SK-N-SH (cell line): ENCODE results near the gene ATG4B. TPM values are rescaled to one million over a fixed set of nuclear protein-coding genes. Genes with fewer than 3 reads are reported as not detected.

Experiments
- CTCF ChIA-PET: fragments of 300-600, 350-600 bp; formaldehyde crosslinking; extraction: SDS; loops from one replicate; lab custom pipeline; 2021; lab: Yijun Ruan, JAX
- POLR2A ChIA-PET: fragments of 350-600 bp; sonication (Branson Sonifier 250); formaldehyde crosslinking; extraction: SDS; loops from one replicate; lab custom pipeline; 2020; ENCODE audit warnings: antibody characterized with exemption, inconsistent platforms; lab: Yijun Ruan, JAX
- DNase-seq: peaks from one replicate; pipeline ENCODE4 v3.0.0; 2012
- H2AFZ ChIP-seq: fragments of 200-600 bp; sonication (generic); 2 replicates; pipeline ENCODE4 v1.8.1; 2016; ENCODE audit warnings: antibody characterized with exemption, mild to moderate bottlenecking, low read depth
- H3F3A ChIP-seq: fragments of 200-600 bp; sonication (generic); replicated peaks from 2 replicates; pipeline ENCODE3; 2016; ENCODE audit warnings: antibody characterized with exemption, mild to moderate bottlenecking; ENCODE audit not compliant: insufficient read depth
- H3K27ac ChIP-seq, 2 experiments: fragments of 200-500 bp in 1 of 2; fragments of 200-600 bp in 1 of 2; sonication (Bioruptor generic) in 1 of 2; sonication (generic), shearing (Covaris generic) in 1 of 2; 2 replicates each; pipeline versions ENCODE4 v1.5.1 to v1.6.1; 2014 to 2016; ENCODE audit warnings: low read depth in 2 of 2, inconsistent platforms in 1 of 2, low read length in 1 of 2, mild to moderate bottlenecking in 1 of 2, mixed read lengths in 1 of 2
- H3K27me3 ChIP-seq: fragments of 200-600 bp; sonication (generic), shearing (Covaris generic); 2 replicates; pipeline ENCODE4 v1.6.1; 2016; ENCODE audit warnings: mixed run types; ENCODE audit not compliant: insufficient read depth
- H3K36me3 ChIP-seq, 2 experiments: fragments of 200-500 bp in 1 of 2; fragments of 200-600 bp in 1 of 2; sonication (Bioruptor generic) in 1 of 2; sonication (generic) in 1 of 2; replicated peaks in 1 of 2; 2 replicates each; pipeline versions ENCODE3 to v1.5.1; 2014 to 2016; ENCODE audit warnings: low read length in 1 of 2, mild to moderate bottlenecking in 1 of 2; ENCODE audit not compliant: insufficient read depth in 2 of 2, control insufficient read depth in 1 of 2
- H3K4me1 ChIP-seq, 2 experiments: fragments of 200-500 bp in 1 of 2; fragments of 200-600 bp in 1 of 2; sonication (Bioruptor generic) in 1 of 2; sonication (generic), shearing (Covaris generic) in 1 of 2; 2 replicates each; pipeline versions ENCODE4 v1.5.1 to v1.6.1; 2014 to 2016; ENCODE audit warnings: low read depth in 1 of 2, low read length in 1 of 2, mixed run types in 1 of 2; ENCODE audit not compliant: insufficient read depth in 2 of 2, control insufficient read depth in 1 of 2
- H3K4me2 ChIP-seq: fragments of 200-600 bp; sonication (generic), shearing (Covaris generic); 2 replicates; pipeline ENCODE4 v1.6.1; 2017; ENCODE audit warnings: mixed run types
- H3K4me3 ChIP-seq, 2 experiments: fragments of 200-500 bp in 1 of 2; fragments of 200-600 bp in 1 of 2; sonication (Bioruptor generic) in 1 of 2; sonication (generic), shearing (Covaris generic) in 1 of 2; 2 replicates each; pipeline versions ENCODE4 v1.5.1 to v1.8.1; 2014 to 2016; ENCODE audit warnings: low read depth in 2 of 2, inconsistent platforms in 1 of 2, low read length in 1 of 2, mild to moderate bottlenecking in 1 of 2, mixed read lengths in 1 of 2, moderate library complexity in 1 of 2
- H3K79me2 ChIP-seq: fragments of 200-600 bp; sonication (generic); 2 replicates; pipeline ENCODE4 v1.8.1; 2017; ENCODE audit warnings: mild to moderate bottlenecking; ENCODE audit not compliant: insufficient read depth
- H3K9ac ChIP-seq: fragments of 200-600 bp; sonication (generic); 2 replicates; pipeline ENCODE4 v1.6.1; 2017; ENCODE audit warnings: mixed run types
- H3K9me2 ChIP-seq: fragments of 200-600 bp; sonication (generic); 2 replicates; pipeline ENCODE4 v1.6.1; 2017; ENCODE audit warnings: mixed run types
- H3K9me3 ChIP-seq: fragments of 200-600 bp; sonication (generic); 2 replicates; pipeline ENCODE4 v1.6.1; 2017; ENCODE audit warnings: mixed run types, mild to moderate bottlenecking, moderate library complexity
- H4K20me1 ChIP-seq: fragments of 200-600 bp; sonication (generic); 2 replicates; pipeline ENCODE4 v1.6.1; 2017; ENCODE audit warnings: mild to moderate bottlenecking, mixed run types; ENCODE audit not compliant: insufficient read depth
- CHD2 ChIP-seq: fragments of 150-350 bp; IDR thresholded peaks from 2 replicates; pipeline ENCODE4 v1.6.1; 2018; ENCODE audit warnings: low read length; ENCODE audit not compliant: partially characterized antibody
- CTCF ChIP-seq: fragments of 200-600 bp; sonication (generic); IDR thresholded peaks from 2 replicates; pipeline ENCODE4 v1.6.1; 2017; ENCODE audit warnings: antibody characterized with exemption, mild to moderate bottlenecking, moderate library complexity
- EZH2phosphoT487 ChIP-seq: fragments of 200-600 bp; sonication (generic); IDR thresholded peaks from 2 replicates; pipeline ENCODE4 v1.6.1; 2017; ENCODE audit warnings: low read depth, mixed run types, mild to moderate bottlenecking, antibody characterized with exemption, moderate library complexity, borderline replicate concordance
- GABPA ChIP-seq: IDR thresholded peaks from 2 replicates; pipeline ENCODE4 v1.4.0; 2012; ENCODE audit warnings: low read depth, mild to moderate bottlenecking
- GATA2 ChIP-seq: sonication (generic); formaldehyde crosslinking; IDR thresholded peaks from 2 replicates; pipeline ENCODE4 v1.5.0; 2020; ENCODE audit warnings: mild to moderate bottlenecking, missing genetic modification reagents
- IRF3 ChIP-seq: fragments of 150-350 bp; IDR thresholded peaks from 2 replicates; pipeline ENCODE4 v1.6.1; 2016; ENCODE audit warnings: mild to moderate bottlenecking, low read depth, low read length
- NFIC ChIP-seq: IDR thresholded peaks from 2 replicates; pipeline ENCODE4 v1.4.0; 2012; ENCODE audit warnings: borderline replicate concordance
- NRF1 ChIP-seq: IDR thresholded peaks from 2 replicates; pipeline ENCODE4 v1.6.1; 2012; ENCODE audit warnings: low read depth, mild to moderate bottlenecking, low read length
- PBX3 ChIP-seq: IDR thresholded peaks from 2 replicates; pipeline ENCODE4; 2012
- POLR2AphosphoS5 ChIP-seq: IDR thresholded peaks from 2 replicates; pipeline ENCODE4 v1.6.1; 2012; ENCODE audit warnings: low read depth, low read length
- RAD21 ChIP-seq: IDR thresholded peaks from 2 replicates; pipeline ENCODE4 v1.6.1; 2012; ENCODE audit warnings: mild to moderate bottlenecking, low read length
- REST ChIP-seq: IDR thresholded peaks from 2 replicates; pipeline ENCODE4 v1.6.1; 2012; ENCODE audit warnings: mild to moderate bottlenecking, low read depth, low read length, moderate library complexity
- SIN3A ChIP-seq: IDR thresholded peaks from 2 replicates; pipeline ENCODE4 v1.6.1; 2012; ENCODE audit warnings: low read depth, mild to moderate bottlenecking, low read length, moderate library complexity, borderline replicate concordance
- SMC3 ChIP-seq: IDR thresholded peaks from 2 replicates; pipeline ENCODE4 v1.6.1; 2012; ENCODE audit warnings: low read depth, low read length, improper control_type of control experiment
- WGBS: methylation state at CpG from one replicate; pipeline ENCODE4 v1.1.6; 2017; ENCODE audit warnings: low lambda C conversion rate; 5-methylcytosine and 5-hydroxymethylcytosine counted together
- polyA plus RNA-seq, 3 experiments: library from polyadenylated mRNA; depleted of rRNA; stranded (reverse); fragments of >200 nt; gene quantifications; 2 replicates each; pipeline ENCODE4 v1.2.3, GENCODE V29; 2012
- TF ChIP-seq, protein P1 (sequence below): IDR thresholded peaks from 2 replicates; pipeline ENCODE4 v1.4.0; 2012; ENCODE audit warnings: low read depth, borderline replicate concordance
- TF ChIP-seq, protein P2 (sequence below): fragments of 150-350 bp; IDR thresholded peaks from 2 replicates; pipeline ENCODE4 v1.6.1; 2017; ENCODE audit warnings: antibody characterized with exemption, low read length, low read depth, borderline replicate concordance

ATG4B gene
- polyA plus RNA-seq, 1 of the 3 experiments (the other 2 are of a cell fraction), result 107 TPM

DNA sequence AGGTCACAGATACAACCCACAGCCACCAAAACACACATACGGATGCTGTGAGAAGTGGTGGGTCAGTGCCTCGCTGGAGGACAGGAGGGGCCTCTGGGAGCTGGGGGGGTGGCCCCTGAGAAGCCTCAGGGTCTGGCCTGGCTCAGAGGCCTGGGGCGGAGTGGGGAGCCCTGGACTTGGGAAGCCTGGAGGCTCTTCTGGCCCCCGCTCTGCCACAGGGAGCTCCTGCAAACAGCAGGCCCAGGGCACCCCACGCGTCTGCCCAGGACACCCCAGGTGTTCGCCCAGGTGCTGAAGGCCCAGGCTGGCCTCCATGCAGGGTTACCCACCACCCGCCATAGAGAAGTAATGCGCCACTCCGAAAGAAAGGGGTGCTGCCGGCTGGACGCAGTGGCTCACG, 26.4 kb upstream of the ATG4B start (continued):
- TF ChIP-seq, protein P1, sequence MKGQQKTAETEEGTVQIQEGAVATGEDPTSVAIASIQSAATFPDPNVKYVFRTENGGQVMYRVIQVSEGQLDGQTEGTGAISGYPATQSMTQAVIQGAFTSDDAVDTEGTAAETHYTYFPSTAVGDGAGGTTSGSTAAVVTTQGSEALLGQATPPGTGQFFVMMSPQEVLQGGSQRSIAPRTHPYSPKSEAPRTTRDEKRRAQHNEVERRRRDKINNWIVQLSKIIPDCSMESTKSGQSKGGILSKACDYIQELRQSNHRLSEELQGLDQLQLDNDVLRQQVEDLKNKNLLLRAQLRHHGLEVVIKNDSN, result no peak
- TF ChIP-seq GABPA, result no peak
- TF ChIP-seq, protein P2, sequence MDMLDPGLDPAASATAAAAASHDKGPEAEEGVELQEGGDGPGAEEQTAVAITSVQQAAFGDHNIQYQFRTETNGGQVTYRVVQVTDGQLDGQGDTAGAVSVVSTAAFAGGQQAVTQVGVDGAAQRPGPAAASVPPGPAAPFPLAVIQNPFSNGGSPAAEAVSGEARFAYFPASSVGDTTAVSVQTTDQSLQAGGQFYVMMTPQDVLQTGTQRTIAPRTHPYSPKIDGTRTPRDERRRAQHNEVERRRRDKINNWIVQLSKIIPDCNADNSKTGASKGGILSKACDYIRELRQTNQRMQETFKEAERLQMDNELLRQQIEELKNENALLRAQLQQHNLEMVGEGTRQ, result no peak
- no peak for TF ChIP-seq CHD2

- Histone ChIP-seq H3K9me3 (no peaks in the 10 kb centered on the region), H3K9ac (no peak overlapping the region), H3K36me3 (peaks cover 5 to 6% of the 10 kb centered on the region in 2 experiments)
- no peak for DNase-seq
- TF ChIP-seq CTCF (no peak), SMC3 (no peak), REST (no peak), GATA2 (no peak), CHD2 (no peak), RAD21 (no peak), PBX3 (no peak), NFIC (no peak), POLR2AphosphoS5 (no peak), EZH2phosphoT487 (no peak), SIN3A (no peak), IRF3 (no peak), NRF1 (no peak)
- TF ChIP-seq, all 33 proteins: peak for 0
- H3K27ac ChIP-seq, result no peak overlapping the region
- H3K9me2 ChIP-seq, result no peaks in the 10 kb centered on the region
- H4K20me1 ChIP-seq, result 0 out of 2 replicates have a peak, but pooled peaks cover 5% of the 10 kb centered on the region
- POLR2A ChIA-PET, result no interaction called here
- no peak overlapping the region for H3K4me3 ChIP-seq
- H3K4me1 ChIP-seq, result peaks cover 0 to 12% of the 10 kb centered on the region in 2 experiments; a peak in 2 of 4 replicates
- no peaks in the 10 kb centered on the region for H3K27me3 ChIP-seq
- no peak overlapping the region for H2AFZ ChIP-seq
- no peaks in the 10 kb centered on the region for H3F3A ChIP-seq
- WGBS, result 96% methylated on average over 20 of the region's 20 CpGs
- CTCF ChIA-PET, result interaction anchor here (1.1 kb wide), 1 partner anchor 13 kb away, joined by 3 read pairs; no protein-coding TSS in a partner anchor
- H3K79me2 ChIP-seq, result peaks cover 80% of the 10 kb centered on the region
- H3K4me2 ChIP-seq, result no peak overlapping the region
Observed at GRCh38 chr2:241612156-241613016, 25.1 kb upstream of the ATG4B start.
